GM13976 (cell line): Measurements from ENCODE around the gene RARA.

Experiments used
- DNase-seq: peaks from one replicate; pipeline ENCODE4 v3.0.0; 2012; ENCODE audit warnings: low spot score
- CTCF ChIP-seq: IDR thresholded peaks from 2 replicates; pipeline ENCODE4 v1.5.1; 2012; ENCODE audit warnings: borderline replicate concordance, mild to moderate bottlenecking; ENCODE audit not compliant: insufficient read depth; ENCODE audit errors: extremely low read depth, missing control alignments, control extremely low read depth
- in situ Hi-C: fragments of 300-500 bp; cut with MboI; formaldehyde crosslinking; loops from one replicate; pipeline ENCODE4 v1.12.0; 2022; ENCODE audit warnings: low sequenced_read_pairs, mixed read lengths, inconsistent platforms; ENCODE audit not compliant: unreplicated experiment

RARA gene

GRCh38 chr17:40327244-40327729, 18.3 kb downstream of the RARA start:
- in situ Hi-C loops, result no loop called here
- DNase-seq, result no peak
- TF ChIP-seq CTCF, result no peak

- in situ Hi-C loops, result no loop called here
- no peak for DNase-seq
- no peak for TF ChIP-seq CTCF
Observed at GRCh38 chr17:40327735-40328385, 18.9 kb downstream of the RARA start.

- in situ Hi-C loops, result no loop called here
- no peak for DNase-seq
- TF ChIP-seq CTCF, result no peak
Observed at GRCh38 chr17:40328386-40328766, 19.4 kb downstream of the RARA start.

- DNase-seq, result no peak
- TF ChIP-seq CTCF, result no peak
- in situ Hi-C loops, result no loop called here
Observed at GRCh38 chr17:40329839-40330794, 21.1 kb downstream of the RARA start.

- DNase-seq, result no peak
- in situ Hi-C loops, result no loop called here
Observed at GRCh38 chr17:40330850-40331470, 22.0 kb downstream of the RARA start.

More at GRCh38 chr17:40330850-40331470, 22.0 kb downstream of the RARA start:
- TF ChIP-seq CTCF, result no peak
